ENCODE data around the gene NIPAL4. TPM values are rescaled to one million over a fixed set of nuclear protein-coding genes. Genes with fewer than 3 reads are reported as not detected.
A peak's percentile ranks its signal among the peaks of the same experiment; 100 is the strongest.

The NIPAL4 gene
- total RNA-seq, 1 donor from 2014 or later: 2.8 TPM

DNA sequence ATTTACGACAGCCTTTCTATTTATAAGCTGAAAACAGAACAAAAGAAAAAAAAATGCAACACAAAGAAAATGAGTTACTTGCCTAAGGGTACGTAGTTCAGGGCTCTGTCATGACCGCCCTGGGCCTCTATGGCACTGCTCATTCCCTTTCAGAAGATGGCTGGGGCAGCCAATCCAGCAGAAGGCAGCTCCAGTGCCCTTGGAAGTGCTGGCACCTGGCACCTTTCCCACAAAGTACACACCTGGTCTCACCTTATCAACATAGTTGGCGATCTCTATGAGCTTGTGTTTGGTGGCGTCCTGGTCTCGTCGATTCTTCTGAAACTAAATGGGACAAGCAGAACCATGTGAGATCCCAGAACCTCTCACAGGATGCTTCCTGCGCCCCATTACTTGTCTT is 53.2 kb downstream of the NIPAL4 start:
- Mint-ChIP-seq H3K27ac (peak overlapping the region; percentile 62), H3K4me1 (peaks cover 80% of the 10 kb centered on the region), H3K4me3 (no peak overlapping the region), H3K36me3 (ENCODE audit: low read depth) (peaks cover 95% of the 10 kb centered on the region), H3K27me3 (no peaks in the 10 kb centered on the region), H3K9me3 (no peaks in the 10 kb centered on the region)
- no peak for TF ChIP-seq CTCF (IDR thresholded peaks at IDR 0.05)
- no peak for ATAC-seq (ENCODE audit: low read depth)
- ChIA-PET POLR2A (interaction anchor here (0.9 kb wide), 2 partner anchors 9 to 58 kb away, joined by 3 to 4 read pairs; no protein-coding TSS in a partner anchor), CTCF (interaction anchor here (0.9 to 1.5 kb wide), 2 partner anchors 8 to 41 kb away, joined by 3 to 4 read pairs; no protein-coding TSS in a partner anchor)
- intact Hi-C loops (cut with micrococcal nuclease): no loop called here
- DNase-seq: no peak

GRCh38 chr5:157514974-157515373 is 55.0 kb downstream of the NIPAL4 start:
- no peak overlapping the region for H3K4me3 Mint-ChIP-seq
- H3K27me3 Mint-ChIP-seq: no peaks in the 10 kb centered on the region
- peaks cover 97% of the 10 kb centered on the region for H3K36me3 Mint-ChIP-seq (ENCODE audit: low read depth)
- H3K4me1 Mint-ChIP-seq: peaks cover 79% of the 10 kb centered on the region
- ATAC-seq (ENCODE audit: low read depth): no peak
- TF ChIP-seq CTCF (IDR thresholded peaks at IDR 0.05): no peak
- ChIA-PET POLR2A (no interaction called here), CTCF (no interaction called here)
- no peak for DNase-seq
- intact Hi-C loops (cut with micrococcal nuclease): no loop called here
- no peaks in the 10 kb centered on the region for H3K9me3 Mint-ChIP-seq
- peak overlapping the region; percentile 93 for H3K27ac Mint-ChIP-seq

DNA sequence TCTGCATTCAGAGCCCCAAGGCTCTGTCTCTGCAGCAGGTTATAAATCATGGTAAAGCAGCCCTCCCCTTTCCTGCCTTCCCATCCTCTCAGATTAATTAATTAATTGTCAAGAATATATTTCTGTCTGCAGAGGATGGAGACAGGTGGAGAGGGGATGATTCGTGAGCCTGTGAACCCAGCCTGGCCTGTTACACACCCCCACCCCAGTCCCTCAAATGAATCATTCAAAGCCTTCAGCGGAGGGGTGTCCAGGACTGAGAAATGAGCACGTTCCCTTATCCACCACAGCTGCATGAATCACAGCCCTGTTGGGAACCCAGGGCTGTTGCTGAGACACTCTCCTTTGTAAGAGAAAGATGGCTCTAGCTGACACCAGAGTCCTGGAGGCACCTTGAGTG is 56.0 kb downstream of the NIPAL4 start:
- no peak overlapping the region for H3K4me3 Mint-ChIP-seq
- ChIA-PET POLR2A (interaction anchor here (0.8 to 1.5 kb wide), 8 partner anchors 9 to 60 kb away, joined by 3 to 6 read pairs (median 3); partner anchors contain the start of gene ADAM19), CTCF (interaction anchor here (1.5 kb wide), 1 partner anchor 12 kb away, joined by 3 read pairs; no protein-coding TSS in a partner anchor)
- intact Hi-C loops (cut with micrococcal nuclease): no loop called here
- no peak for DNase-seq
- no peak for TF ChIP-seq CTCF (IDR thresholded peaks at IDR 0.05)
- peaks cover 94% of the 10 kb centered on the region for H3K36me3 Mint-ChIP-seq (ENCODE audit: low read depth)
- ATAC-seq (ENCODE audit: low read depth): no peak
- H3K27me3 Mint-ChIP-seq: no peaks in the 10 kb centered on the region
- no peaks in the 10 kb centered on the region for H3K9me3 Mint-ChIP-seq
- peaks cover 80% of the 10 kb centered on the region for H3K4me1 Mint-ChIP-seq
- peak overlapping the region; percentile 93 for H3K27ac Mint-ChIP-seq

GRCh38 chr5:157516626-157517325 is 56.8 kb downstream of the NIPAL4 start:
- Mint-ChIP-seq H3K36me3 (ENCODE audit: low read depth) (peaks cover 94% of the 10 kb centered on the region), H3K4me1 (peaks cover 80% of the 10 kb centered on the region), H3K9me3 (no peaks in the 10 kb centered on the region), H3K27ac (peak overlapping the region; percentile 93), H3K4me3 (no peak overlapping the region), H3K27me3 (no peaks in the 10 kb centered on the region)
- DNase-seq (no peak), ATAC-seq (ENCODE audit: low read depth) (no peak)
- POLR2A ChIA-PET: interaction anchor here (0.6 to 1.5 kb wide), 11 partner anchors 8 to 136 kb away, joined by 3 to 6 read pairs (median 3); partner anchors contain the start of genes ADAM19 and SOX30
- intact Hi-C loops (cut with micrococcal nuclease): no loop called here
- no peak for TF ChIP-seq CTCF (IDR thresholded peaks at IDR 0.05)
- CTCF ChIA-PET: interaction anchor here (1.5 kb wide), 1 partner anchor 13 kb away, joined by 3 read pairs; no protein-coding TSS in a partner anchor

DNA sequence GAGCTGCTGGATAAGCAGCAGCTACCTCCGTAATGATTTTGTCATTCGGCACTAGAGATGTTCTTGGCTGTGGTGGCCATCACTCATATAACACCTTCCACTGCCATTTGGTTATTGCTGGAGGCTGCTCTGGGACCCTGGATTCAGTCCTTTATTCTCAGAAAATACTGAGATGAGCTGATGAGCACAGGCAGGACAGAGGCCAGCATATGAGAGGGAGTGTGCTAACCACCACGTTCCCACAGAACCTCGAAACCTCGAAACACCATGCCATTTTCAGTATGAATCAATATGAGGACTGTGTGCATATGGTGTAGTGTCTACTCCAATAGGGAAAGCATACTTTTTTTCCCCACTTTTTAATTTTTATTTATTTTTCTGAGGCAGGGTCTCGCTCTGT is 59.0 kb downstream of the NIPAL4 start:
- ChIA-PET POLR2A (interaction anchor here (1.7 to 3.7 kb wide), 9 partner anchors 10 to 77 kb away, joined by 6 to 28 read pairs (median 15); partner anchors contain the start of gene ADAM19), CTCF (interaction anchor here (0.7 to 1.7 kb wide), 3 partner anchors 9 to 20 kb away, joined by 3 to 5 read pairs (median 3); no protein-coding TSS in a partner anchor)
- peak overlapping the region; percentile 93 for H3K27ac Mint-ChIP-seq
- no peak for DNase-seq
- H3K4me3 Mint-ChIP-seq: no peak overlapping the region
- H3K9me3 Mint-ChIP-seq: no peaks in the 10 kb centered on the region
- ATAC-seq (ENCODE audit: low read depth): no peak
- peaks cover 89% of the 10 kb centered on the region for H3K36me3 Mint-ChIP-seq (ENCODE audit: low read depth)
- intact Hi-C loops (cut with micrococcal nuclease): no loop called here
- no peak for TF ChIP-seq CTCF (IDR thresholded peaks at IDR 0.05)
- no peaks in the 10 kb centered on the region for H3K27me3 Mint-ChIP-seq
- H3K4me1 Mint-ChIP-seq: peaks cover 84% of the 10 kb centered on the region

Data from activated B cell treated with CpG ODN at 0.5 μM for 24 hours (primary cell).